ENCODE measurements around the gene ZFHX3.

The ZFHX3 gene

DNA sequence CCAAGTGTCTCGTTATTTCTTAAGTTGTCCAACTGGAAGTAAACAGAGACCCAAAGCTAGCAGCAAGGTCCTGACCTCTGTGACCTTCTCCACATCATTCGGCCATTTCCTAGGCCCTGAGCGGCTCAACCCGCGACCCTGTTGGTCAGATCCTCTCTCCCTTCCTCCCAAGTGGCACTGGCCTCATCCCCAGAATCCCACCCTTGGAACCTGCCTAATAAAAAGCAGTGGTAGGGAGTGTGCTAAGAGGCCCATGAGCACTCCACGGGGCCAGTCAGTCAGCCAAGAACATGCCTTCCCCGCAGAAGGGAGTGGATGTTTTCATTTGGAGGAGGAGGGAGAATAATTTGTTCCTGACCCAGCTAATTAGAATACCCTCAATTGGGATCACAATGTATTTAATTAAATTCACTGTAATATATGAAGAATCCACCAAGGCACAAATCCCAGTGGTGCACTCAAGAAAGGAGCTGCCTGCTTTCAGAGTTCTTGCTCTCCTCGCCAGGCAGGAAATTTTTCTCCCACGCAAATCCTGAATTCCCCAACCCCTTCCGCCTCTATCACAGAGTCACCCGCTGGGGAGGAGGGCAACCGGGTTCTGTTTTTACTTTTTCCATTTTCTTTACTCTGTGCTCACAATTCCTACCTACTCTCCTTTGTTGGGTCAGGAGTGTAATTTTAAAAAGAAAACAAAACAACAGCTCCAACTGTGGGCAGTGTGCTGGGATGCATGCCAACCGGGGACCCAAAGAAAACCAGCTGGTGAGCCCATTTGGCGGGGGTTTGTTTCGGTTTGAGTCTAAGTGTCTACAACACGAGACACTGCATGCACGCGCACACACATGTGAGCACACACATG, 153.4 kb downstream of the ZFHX3 start:
- DNase-seq = no peak

DNA sequence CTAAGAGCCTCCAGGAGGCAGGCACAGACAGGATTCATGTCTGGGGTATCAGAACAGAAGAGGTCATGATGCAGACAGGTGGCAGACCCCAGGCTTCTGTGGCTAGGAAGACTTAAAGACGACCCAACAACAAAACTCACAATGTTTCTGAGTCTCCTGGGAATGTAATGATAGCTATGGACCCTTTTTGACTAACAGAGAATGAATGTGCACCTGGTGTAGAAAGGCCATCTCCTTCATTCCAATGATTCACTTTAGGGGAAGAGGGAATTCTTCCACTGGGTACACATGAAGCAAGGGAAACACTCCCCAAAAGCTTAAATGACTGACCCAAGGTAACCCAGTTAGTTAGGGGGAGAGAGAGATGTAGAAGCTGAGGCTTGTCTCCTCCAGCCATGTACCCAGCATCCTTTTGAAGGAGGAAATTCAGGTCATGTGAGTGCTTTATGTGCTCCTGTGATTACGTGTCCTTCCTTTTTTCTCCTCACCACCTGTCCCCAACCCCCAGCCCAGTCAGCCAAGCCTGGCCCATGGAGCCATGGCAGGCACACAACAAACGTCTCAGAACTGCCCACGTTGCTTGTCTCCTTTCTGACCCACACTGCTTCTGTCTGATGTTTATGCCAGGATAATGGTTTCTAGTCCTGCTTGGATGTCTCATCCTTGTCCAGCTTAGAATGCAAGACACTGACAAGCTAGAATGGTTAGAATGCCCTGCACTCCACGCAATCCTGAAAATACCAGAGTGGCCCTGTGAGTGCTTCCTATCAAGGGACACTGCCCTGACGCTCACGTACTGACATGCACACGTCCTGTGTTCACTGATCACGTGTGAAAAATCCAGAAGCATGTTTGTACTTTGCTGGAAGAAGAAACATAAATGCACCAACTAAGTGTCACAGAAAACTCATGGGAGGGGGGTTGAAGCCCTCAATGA, 156.4 kb downstream of the ZFHX3 start:
- no peak for DNase-seq

DNA sequence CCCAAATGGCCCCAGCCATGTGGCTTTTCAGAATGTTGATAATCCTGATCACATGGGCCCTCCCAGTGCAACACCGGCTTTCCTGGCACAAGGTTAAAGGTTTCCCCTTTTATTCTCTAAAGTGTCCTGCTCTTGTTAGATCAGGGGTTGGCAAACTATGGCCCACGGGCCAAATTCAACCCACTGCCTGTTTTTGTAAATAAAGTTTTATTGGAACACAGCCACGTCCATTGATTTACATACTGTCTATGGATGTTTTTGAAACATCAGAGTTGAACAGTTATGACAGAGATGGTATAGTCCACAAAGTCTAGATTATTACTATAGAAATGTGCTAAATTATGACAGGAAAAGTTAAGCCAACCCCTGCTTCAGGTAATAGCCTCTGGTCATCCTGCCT, 157.3 kb downstream of the ZFHX3 start:
- DNase-seq = no peak

DNA sequence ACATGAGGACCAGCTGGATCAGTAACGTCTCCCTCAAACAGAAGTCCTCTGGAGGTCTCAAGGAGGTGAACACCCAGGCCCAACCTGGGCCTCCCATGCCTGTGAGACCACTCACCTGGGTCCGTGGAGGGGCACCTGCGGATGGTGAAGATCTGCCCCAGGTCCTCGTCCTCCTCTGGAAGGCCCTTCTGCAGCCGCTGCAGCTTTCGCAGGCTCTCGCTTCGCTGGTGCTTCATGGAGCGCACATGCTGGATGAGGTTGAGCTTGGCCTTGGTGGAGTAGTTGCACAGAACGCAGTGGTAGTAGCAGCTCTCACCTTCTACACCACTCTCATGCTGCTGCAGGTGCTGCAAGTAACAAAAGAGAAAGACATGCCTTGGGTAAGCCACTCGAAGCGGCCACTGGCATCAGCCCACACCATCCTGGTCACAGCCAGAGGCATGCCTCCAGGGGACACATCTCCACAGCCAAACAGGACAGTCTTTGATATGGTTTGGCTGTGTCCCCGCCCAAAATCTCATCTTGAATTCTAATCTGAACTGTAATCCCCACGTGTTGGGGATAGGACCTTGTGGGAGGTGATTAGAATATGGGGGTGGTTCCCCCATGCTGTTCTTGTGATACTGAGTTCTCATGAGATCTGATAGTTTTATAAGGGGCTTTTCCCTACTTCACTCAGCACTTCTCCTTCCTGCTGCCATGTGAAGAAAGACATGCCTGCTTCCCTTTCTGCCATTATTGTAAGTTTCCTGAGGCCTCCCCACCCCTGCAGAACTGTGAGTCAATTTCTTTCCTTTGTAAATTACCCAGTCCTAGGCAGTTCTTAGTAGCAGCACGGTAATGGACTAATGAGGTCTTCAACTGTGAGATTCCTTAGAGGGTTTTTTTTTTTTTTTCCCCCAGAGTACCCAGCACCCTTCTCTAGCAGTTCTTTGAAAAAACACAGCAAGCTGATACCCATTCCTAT, 158.0 kb downstream of the ZFHX3 start:
- DNase-seq = no peak

DNA sequence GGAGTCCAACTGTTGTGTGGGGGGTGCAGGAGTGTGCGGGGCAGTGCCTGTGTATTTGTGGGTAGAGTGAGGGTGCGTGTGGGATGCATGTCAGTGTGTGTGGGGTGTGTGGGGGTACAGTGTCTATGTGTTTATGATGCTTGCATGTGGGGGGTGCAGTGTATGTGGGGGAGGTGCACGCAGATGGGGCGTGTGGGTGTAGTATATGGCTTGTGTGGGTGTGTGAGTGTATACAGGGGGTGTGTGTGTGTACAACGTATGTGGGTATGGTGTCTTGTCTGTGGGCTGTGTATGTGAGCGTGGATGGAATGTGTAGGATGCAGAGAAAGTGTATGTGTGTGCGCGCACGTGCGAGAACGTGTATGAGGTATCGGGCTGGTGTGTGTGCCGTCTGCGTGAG, 160.4 kb downstream of the ZFHX3 start:
- DNase-seq = no peak

DNA sequence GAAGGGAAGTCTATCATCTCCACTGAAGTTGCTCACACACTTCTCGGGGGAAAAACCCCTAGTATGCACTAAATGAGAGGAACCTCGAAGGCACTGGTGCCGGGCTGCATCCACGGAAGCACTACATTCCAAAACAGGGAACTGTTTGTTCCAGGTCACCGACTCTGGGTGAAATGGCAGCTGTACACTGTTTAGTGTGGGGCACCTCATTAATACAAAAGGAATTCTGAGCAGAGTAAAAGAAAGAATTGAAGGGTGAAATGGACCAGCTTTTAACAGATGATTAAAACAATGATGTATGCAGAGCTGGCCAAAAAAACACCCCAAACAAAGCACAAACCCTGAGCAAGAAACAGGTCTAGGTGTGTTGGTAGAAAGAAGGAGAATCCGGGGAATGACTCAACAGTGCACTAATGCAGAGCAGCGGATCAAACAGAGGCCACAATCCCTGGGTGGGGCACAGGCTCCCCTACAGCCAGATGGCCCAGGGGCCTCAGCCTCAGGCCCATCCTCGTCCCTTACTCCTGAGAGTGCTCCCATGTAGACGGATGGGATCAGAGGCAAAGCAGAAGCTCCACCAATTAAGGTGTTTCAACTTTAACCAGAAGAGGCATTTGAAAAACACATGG, 161.5 kb downstream of the ZFHX3 start:
- no peak for DNase-seq

DNA sequence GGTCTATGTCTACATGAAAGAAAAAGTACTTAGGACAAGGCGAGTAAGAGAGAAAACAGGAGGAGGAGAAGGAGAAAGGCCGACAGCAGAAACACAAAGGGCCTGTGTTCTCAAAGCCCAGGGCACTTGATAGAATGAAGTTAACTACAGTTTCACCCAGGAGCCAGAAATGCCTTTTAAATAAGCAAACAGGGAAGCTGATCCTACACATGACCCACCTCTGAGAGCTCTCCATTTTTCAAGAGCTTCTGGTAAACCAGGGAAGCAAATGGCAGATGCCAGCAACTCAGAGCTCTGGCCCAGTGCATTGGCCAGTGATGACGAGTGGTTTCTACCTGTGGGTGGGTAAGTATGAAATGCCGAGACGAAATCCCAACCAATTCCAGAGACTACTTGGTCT, 163.4 kb downstream of the ZFHX3 start:
- DNase-seq = no peak

DNA sequence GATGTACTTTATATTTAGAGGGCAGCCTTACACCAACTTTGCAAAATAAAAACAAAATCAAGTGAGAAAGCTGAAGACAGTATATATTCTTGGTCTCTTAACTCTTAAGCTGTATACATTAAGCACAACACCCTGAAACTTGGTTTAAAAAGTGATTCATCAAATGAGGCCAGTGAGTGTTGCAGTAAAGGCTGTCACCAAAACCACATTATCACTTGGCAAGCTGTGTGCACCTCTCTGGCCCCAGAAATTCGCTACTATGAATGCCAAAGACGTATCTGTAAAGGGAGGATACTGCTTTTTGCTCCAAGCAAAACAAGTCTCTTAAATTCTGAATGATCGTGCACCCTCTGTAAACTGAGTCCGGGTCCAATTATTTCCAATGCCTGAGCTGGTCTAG, 163.9 kb downstream of the ZFHX3 start:
- DNase-seq = no peak

DNA sequence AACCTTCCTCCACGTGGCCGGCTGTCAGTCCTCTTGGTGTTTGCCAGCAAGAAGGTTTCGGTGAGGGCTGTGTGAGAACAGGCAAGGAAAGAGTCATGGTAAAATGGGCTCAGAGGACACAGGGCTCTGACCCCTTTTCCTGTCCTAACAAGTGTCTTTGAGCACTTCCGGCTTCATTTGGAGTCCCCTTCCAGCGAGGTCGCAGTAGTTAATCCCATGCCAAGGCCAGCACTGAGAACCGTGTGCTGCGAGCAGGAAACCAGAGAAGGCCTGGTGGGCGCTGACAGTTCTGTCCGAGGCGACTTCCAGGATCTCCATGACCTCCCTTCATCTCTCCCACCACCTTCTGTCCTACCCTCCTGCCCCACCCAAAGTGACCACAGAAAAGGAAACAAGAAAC, 168.1 kb downstream of the ZFHX3 start:
- no peak for DNase-seq

DNA sequence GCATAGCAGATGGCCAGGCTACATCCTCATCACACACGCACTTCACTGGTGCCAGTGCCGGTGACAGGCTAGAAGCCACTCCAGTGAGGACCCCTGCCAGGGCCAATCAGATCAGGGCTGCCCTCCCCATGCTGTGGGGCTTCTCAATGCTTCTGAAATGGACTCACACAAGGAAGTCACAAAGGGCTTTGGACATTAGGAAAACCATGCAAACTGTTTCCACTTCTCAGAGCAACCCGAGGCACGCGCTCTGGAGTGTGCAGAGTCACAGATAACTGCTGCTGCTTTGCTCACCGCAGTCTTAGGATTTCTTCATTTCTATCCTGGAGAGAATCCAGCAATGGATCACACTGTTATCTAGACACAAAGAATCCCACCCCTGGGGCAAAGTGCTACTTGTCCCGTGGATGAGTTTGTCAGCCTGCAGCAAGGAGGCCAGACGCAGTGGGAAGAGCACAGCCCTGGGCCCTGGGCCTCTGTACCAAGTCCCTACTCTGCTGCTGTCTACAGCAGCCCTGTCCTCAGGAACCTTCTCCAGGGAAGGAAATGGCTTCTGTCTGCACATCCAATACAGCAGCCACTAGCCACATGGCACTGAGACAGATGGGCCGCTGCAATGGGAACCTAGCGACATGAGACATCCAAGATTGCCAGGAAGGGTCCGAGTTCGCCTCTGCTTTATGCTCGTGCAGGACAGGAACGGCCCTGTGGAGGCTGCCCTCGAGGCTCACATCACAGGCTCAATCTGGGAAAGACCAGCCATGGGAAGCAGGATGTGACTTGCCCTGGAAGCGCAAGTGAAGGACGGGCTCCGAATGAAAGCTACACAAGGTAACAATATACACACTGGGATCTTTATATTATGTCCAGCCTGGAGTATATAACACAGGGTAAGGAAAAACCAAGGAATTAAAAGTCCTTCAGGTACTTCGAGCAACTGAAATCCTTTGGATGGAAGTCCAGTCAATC, 169.3 kb downstream of the ZFHX3 start:
- DNase-seq = no peak

DNA sequence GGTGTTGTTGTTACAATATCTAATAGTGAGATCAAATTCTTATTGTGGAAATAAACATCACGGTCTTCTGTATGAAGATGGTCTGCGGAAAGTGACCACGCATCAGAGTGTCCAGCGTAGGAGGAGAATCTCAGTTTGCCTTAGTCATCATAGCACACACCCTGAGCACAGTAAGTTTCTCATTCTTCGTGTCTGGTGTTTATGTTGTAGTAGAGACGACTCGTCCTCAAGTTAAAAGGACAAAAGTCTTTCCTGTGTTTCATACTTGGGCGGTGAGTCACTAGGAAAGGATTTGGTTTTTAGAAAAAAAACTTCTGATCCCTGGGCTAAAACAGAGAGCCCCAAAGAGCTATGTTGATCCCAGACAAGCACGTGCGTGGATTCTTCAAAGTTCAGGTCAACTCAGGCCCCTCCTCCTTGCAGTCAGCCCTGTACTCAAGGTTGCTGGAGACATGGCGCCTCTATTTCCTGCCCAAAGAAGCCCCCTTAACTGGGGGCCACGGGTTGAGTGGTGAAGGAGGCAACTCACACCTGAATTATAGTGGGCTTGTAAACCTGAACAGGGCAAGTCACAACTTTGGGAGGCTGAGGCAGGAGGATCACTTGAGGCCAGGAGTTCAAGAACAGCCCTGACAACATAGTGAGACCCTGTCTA, 170.4 kb downstream of the ZFHX3 start:
- no peak for DNase-seq

DNA sequence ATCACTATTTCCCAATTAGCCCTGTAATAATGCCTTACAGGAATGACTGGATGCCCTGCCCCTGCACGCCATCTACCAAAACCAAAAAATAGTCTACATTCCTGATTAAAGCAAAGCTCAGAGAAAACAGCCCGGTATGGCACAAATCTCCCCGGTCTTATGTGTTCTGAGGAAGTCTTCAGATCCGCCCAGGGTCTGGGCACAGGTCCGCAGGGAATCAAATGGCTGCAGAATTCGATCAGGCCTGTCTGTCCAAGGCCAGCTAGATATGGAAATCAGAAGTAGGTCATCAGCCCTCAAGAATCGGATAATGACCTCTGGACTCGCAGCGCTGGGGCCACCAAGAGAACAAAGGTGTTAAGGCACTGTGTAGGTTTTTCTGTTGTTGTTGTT, 171.0 kb downstream of the ZFHX3 start:
- DNase-seq = no peak

DNA sequence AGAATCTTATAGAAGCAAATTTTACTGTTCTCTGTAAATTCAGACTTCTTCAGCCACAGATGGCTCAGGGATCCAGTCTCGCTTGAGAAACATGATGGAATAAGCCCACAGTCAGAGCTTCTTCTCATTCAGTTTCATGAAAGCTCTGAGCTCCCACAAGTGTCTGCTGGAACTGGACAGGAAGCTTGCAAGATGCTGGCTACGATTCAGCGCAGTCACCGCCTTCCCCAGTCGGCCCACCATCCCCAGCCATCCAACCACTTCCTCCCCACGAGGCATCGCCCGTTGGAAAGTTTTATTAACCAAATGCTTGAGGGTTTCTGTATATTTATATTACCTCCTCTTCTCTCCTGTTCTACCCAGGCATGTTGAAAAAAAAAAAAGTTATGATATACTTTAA, 171.7 kb downstream of the ZFHX3 start:
- no peak for DNase-seq

DNA sequence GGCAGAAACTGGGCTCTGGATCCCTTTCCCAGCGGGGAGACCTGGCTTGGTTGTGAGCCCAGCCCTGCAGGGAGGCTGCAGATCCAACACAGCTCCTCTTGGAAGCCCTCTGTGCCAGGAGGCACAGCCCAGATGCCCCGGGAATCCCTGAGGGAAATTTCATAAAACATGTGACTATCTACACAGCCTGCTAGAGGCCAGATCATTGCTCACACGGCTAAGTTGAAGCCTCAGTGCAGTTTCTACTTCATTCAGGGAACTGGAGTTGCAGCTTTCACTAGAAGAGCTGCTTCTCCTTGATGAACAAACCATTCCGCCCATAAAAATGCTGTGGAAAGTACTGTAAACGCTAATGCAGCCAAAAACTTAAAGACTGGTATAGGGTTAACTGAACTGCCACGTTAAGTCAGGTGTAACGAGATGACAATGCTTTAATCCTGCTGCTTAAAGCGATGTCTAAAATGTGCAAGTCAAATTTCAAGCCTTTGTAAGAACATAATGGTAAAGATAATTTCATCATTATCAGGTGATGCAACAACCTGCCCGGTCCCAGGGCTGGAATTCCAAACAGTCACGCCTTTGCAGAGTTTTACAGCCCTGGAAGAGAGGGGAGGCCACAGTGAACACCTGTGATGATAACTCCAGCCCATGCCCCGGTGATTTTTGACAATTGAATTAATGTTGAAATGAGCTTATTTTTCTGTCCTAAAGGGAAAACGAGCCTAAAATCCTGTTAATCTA, 172.5 kb downstream of the ZFHX3 start:
- DNase-seq = no peak

DNA sequence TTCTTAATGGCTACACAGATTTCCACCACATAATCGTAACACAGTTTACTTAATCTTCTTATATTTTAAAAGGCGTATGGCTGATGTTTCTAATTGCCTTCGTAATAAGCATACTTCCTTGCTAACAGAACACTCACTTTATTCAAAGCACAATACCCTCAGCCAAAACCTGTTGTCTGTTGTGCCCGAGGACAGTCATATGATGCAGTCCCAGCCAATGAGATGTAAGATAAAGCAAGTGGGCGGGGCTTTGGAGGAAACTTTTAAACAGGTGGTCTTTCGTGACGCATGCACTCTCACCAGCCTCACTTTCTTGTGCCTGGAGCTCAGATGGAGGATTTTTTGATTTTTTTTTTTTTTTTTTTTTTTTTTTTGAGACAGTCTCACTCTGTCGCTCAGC, 174.1 kb downstream of the ZFHX3 start:
- DNase-seq = no peak

DNA sequence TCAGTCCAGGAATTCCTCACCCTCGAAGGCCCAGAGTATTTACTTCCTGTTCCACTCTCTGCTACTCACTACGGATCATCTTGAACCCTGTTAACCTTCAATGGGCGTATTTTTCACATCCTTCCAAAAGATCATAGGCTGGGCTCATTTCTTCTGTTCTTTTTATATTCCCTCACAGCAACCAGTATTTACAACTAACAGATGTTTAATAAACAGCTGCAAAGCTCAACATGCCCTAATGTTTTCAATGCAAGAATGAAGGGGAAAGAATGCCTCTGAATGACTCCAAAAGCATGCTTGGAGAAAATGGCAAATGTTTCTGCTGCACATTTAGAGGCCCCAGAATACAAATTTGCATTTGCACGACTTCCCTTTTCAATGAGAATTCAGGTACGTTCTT, 174.9 kb downstream of the ZFHX3 start:
- DNase-seq = no peak

DNA sequence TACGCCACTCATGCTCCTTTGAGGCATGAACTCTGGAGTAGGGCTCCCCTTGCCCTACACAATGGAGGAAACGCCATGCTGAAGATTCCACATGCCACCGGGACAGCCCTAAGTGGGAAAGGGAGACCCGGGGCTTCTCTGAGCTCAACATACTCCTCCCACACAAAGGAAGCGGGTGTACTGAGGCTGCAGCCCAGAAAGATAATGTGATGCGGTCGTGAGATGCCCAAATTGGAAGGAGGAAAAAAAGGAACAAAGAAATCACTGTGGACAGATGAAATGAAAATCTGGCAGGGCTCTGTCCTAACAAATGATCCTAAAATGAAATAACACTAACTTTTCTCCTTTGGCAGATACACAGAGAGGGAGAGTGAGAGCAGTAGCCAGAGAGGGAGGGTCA, 182.1 kb downstream of the ZFHX3 start:
- no peak for DNase-seq

DNA sequence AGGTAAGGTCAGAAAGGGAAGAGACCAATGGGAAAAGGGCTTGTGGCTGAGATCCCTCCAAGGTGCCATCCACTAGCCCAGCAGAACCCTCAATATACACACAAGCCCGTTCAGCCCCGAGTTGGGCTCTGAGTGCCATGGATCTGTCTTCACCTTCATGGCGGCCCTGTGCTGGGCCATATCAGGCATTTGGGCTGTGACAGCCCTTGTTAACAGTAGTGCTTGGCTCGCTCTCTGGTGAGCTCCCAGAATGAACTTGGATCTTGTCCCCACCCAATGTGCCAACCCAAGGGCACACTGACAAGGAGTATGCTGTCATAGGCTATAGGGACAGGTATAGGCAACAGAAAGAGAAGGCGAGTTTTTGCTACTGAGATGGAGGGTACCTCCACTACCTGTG, 182.7 kb downstream of the ZFHX3 start:
- no peak for DNase-seq

DNA sequence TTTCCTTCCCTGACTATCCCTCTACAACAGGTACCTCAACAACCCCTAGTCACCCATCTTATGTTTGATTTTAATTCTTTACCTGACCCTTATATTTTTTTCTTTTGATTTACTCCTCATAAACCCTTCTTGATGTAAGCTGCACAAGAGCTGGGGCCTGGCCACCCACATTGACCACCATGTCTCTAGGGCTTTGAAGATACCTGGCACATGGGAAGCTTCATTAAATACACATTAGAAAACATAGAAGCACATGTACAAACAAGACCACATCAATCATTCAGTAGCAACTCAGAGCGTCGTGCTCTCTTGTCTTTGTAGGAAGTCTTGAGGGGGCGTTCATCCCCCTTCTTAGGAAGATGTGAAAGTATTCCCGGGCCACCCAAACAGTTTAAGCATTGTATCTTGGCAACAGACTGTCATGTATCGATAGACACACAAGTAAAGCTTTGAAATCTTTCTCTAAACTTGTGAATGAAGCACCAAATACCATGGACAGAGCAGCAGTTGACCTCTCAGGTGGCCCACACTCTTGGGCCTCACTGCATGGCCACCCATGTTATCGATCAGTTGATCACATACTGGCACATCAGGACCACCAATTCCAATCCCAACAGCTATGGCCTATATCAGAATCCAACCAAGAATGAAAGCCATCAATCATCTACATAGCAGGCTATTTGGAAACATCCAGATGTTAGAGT, 183.6 kb downstream of the ZFHX3 start:
- no peak for DNase-seq
